Stimulated activated effector memory CD8-positive, alpha-beta T cell treated with anti-CD3 and anti-CD28 coated beads, Interleukin-12 subunit alpha, Interleukin-12 subunit beta, amount 100 ng/mL, for 72 hours (primary cell): ENCODE measurements around the gene P2RX1.

Experiments used
- ATAC-seq: fragments of 150-1000 bp; cut with Tn5 transposase; 2 replicates; pipeline ENCODE4 v1.10.0; 2021
- DNase-seq, 2 donors: peaks; one replicate each; pipeline ENCODE4 v3.0.0; 2021 to 2022; ENCODE audit warnings: low spot score in 2 of 2
- H3K27ac Mint-ChIP-seq: one replicate; pipeline ENCODE4 v1.8.0; 2022; ENCODE audit warnings: mild to moderate bottlenecking, mixed read lengths
- H3K36me3 Mint-ChIP-seq: one replicate; pipeline ENCODE4 v1.8.0; 2022; ENCODE audit warnings: mild to moderate bottlenecking, mixed read lengths
- H3K4me1 Mint-ChIP-seq: one replicate; pipeline ENCODE4 v1.8.0; 2022; ENCODE audit warnings: mixed read lengths
- H3K4me3 Mint-ChIP-seq: one replicate; pipeline ENCODE4 v1.8.0; 2022; ENCODE audit warnings: mild to moderate bottlenecking, mixed read lengths
- H3K9me3 Mint-ChIP-seq: one replicate; pipeline ENCODE4 v1.8.0; 2022; ENCODE audit warnings: mixed read lengths

P2RX1 gene

GRCh38 chr17:3940965-3941698 lies 24.9 kb upstream of the P2RX1 start:
- H3K4me1 Mint-ChIP-seq, result peaks cover 20% of the 10 kb centered on the region
- H3K4me3 Mint-ChIP-seq, result no peak overlapping the region
- no peaks in the 10 kb centered on the region for H3K9me3 Mint-ChIP-seq
- H3K36me3 Mint-ChIP-seq, result peaks cover 95% of the 10 kb centered on the region
- no peak overlapping the region for H3K27ac Mint-ChIP-seq
- ATAC-seq, result no peak
- no peak for DNase-seq

- H3K4me1 Mint-ChIP-seq, result peaks cover 7% of the 10 kb centered on the region
- peak overlapping the region; percentile 39 for H3K27ac Mint-ChIP-seq
- no peak overlapping the region for H3K4me3 Mint-ChIP-seq
- no peak for DNase-seq
- peaks cover 99% of the 10 kb centered on the region for H3K36me3 Mint-ChIP-seq
- ATAC-seq, result no peak
- H3K9me3 Mint-ChIP-seq, result no peaks in the 10 kb centered on the region
These were observed 21.1 kb upstream of the P2RX1 start for GRCh38 chr17:3937359-3937758.

GRCh38 chr17:3935825-3936355 lies 19.6 kb upstream of the P2RX1 start:
- Mint-ChIP-seq H3K9me3 (no peaks in the 10 kb centered on the region), H3K4me3 (no peak overlapping the region), H3K27ac (no peak overlapping the region), H3K4me1 (peaks cover 7% of the 10 kb centered on the region), H3K36me3 (peaks cover 99% of the 10 kb centered on the region)
- ATAC-seq, result no peak
- no peak for DNase-seq

- no peak overlapping the region for H3K4me3 Mint-ChIP-seq
- peaks cover 7% of the 10 kb centered on the region for H3K4me1 Mint-ChIP-seq
- no peaks in the 10 kb centered on the region for H3K9me3 Mint-ChIP-seq
- H3K27ac Mint-ChIP-seq, result no peak overlapping the region
- peaks cover 99% of the 10 kb centered on the region for H3K36me3 Mint-ChIP-seq
- DNase-seq, result no peak
- ATAC-seq, result peak; percentile 59
These were observed 18.9 kb upstream of the P2RX1 start for GRCh38 chr17:3935140-3935542.

- ATAC-seq, result no peak
- Mint-ChIP-seq H3K4me3 (no peak overlapping the region), H3K9me3 (no peaks in the 10 kb centered on the region), H3K27ac (peak overlapping the region; percentile 26), H3K36me3 (peaks cover 88% of the 10 kb centered on the region), H3K4me1 (peaks cover 7% of the 10 kb centered on the region)
- no peak for DNase-seq
These were observed 13.5 kb upstream of the P2RX1 start for GRCh38 chr17:3929764-3930163.

- peaks cover 7% of the 10 kb centered on the region for H3K4me1 Mint-ChIP-seq
- peak overlapping the region; percentile 26 for H3K27ac Mint-ChIP-seq
- H3K4me3 Mint-ChIP-seq, result no peak overlapping the region
- peaks cover 88% of the 10 kb centered on the region for H3K36me3 Mint-ChIP-seq
- ATAC-seq (no peak), DNase-seq (no peak)
- H3K9me3 Mint-ChIP-seq, result no peaks in the 10 kb centered on the region
These were observed 12.9 kb upstream of the P2RX1 start for GRCh38 chr17:3929181-3929580.

- Mint-ChIP-seq H3K36me3 (peaks cover 83% of the 10 kb centered on the region), H3K4me3 (no peak overlapping the region), H3K4me1 (peaks cover 7% of the 10 kb centered on the region), H3K9me3 (no peaks in the 10 kb centered on the region), H3K27ac (no peak overlapping the region)
- ATAC-seq (no peak), DNase-seq (no peak)
These were observed 12.1 kb upstream of the P2RX1 start for GRCh38 chr17:3928406-3928805.

- no peak for ATAC-seq
- Mint-ChIP-seq H3K4me1 (peaks cover 9% of the 10 kb centered on the region), H3K27ac (peak overlapping the region; percentile 85), H3K36me3 (peaks cover 77% of the 10 kb centered on the region), H3K4me3 (no peak overlapping the region), H3K9me3 (no peaks in the 10 kb centered on the region)
- no peak for DNase-seq
These were observed 11.5 kb upstream of the P2RX1 start for GRCh38 chr17:3927628-3928340.

GRCh38 chr17:3926860-3927627 lies 10.8 kb upstream of the P2RX1 start:
- DNase-seq, result no peak
- ATAC-seq, result no peak
- H3K36me3 Mint-ChIP-seq, result peaks cover 74% of the 10 kb centered on the region
- peak overlapping the region; percentile 85 for H3K27ac Mint-ChIP-seq
- H3K9me3 Mint-ChIP-seq, result no peaks in the 10 kb centered on the region
- H3K4me1 Mint-ChIP-seq, result peaks cover 12% of the 10 kb centered on the region
- H3K4me3 Mint-ChIP-seq, result no peak overlapping the region

- ATAC-seq, result no peak
- H3K36me3 Mint-ChIP-seq, result peaks cover 65% of the 10 kb centered on the region
- no peaks in the 10 kb centered on the region for H3K9me3 Mint-ChIP-seq
- H3K27ac Mint-ChIP-seq, result peak overlapping the region; percentile 85
- H3K4me1 Mint-ChIP-seq, result peaks cover 12% of the 10 kb centered on the region
- no peak overlapping the region for H3K4me3 Mint-ChIP-seq
- no peak for DNase-seq
These were observed 9.6 kb upstream of the P2RX1 start for GRCh38 chr17:3925684-3926485.

GRCh38 chr17:3924512-3925350 lies 8.5 kb upstream of the P2RX1 start:
- ATAC-seq (no peak), DNase-seq (no peak)
- H3K36me3 Mint-ChIP-seq, result peaks cover 53% of the 10 kb centered on the region
- H3K4me3 Mint-ChIP-seq, result no peak overlapping the region
- no peaks in the 10 kb centered on the region for H3K9me3 Mint-ChIP-seq
- peaks cover 12% of the 10 kb centered on the region for H3K4me1 Mint-ChIP-seq
- peak overlapping the region; percentile 85 for H3K27ac Mint-ChIP-seq

- peaks cover 44% of the 10 kb centered on the region for H3K36me3 Mint-ChIP-seq
- peaks cover 12% of the 10 kb centered on the region for H3K4me1 Mint-ChIP-seq
- no peaks in the 10 kb centered on the region for H3K9me3 Mint-ChIP-seq
- ATAC-seq (no peak), DNase-seq (no peak)
- H3K27ac Mint-ChIP-seq, result peak overlapping the region; percentile 81
- H3K4me3 Mint-ChIP-seq, result no peak overlapping the region
These were observed 7.4 kb upstream of the P2RX1 start for GRCh38 chr17:3923466-3924190.

- ATAC-seq (no peak), DNase-seq (no peak)
- Mint-ChIP-seq H3K36me3 (peaks cover 36% of the 10 kb centered on the region), H3K4me3 (no peak overlapping the region), H3K4me1 (peaks cover 12% of the 10 kb centered on the region), H3K27ac (peak overlapping the region; percentile 81), H3K9me3 (no peaks in the 10 kb centered on the region)
These were observed 6.5 kb upstream of the P2RX1 start for GRCh38 chr17:3922765-3923164.
